H1 (cell line): ENCODE results near the gene LRRFIP1. TPM values are rescaled to one million over a fixed set of nuclear protein-coding genes. Genes with fewer than 3 reads are reported as not detected.
"Not testable (repeated sequence)": the region's sequence is repeated elsewhere in the genome, so short reads cannot be mapped to it uniquely, and the experiment has no call there.

Experiments
- CTCF ChIA-PET: fragments of 300-600 bp; sonication (Branson Sonifier 250); formaldehyde crosslinking; loops from one replicate; lab custom pipeline; 2021; ENCODE audit not compliant: partially characterized antibody; lab: Charles Lee
- POLR2A ChIA-PET: fragments of 300-600 bp; sonication (Branson Sonifier 250); formaldehyde crosslinking; loops from one replicate; lab custom pipeline; 2021; ENCODE audit warnings: inconsistent platforms; ENCODE audit not compliant: partially characterized antibody; lab: Charles Lee
- DNase-seq, 2 experiments: peaks; one replicate each; pipeline versions ENCODE4 v3.0.0 to v3.0.0-alpha.2; 2010 to 2022; ENCODE audit warnings: low spot score in 2 of 2, low read depth in 1 of 2, mixed read lengths in 1 of 2
- FAIRE-seq: peaks from 2 replicates; lab custom pipeline; 2011; peaks lifted over from hg19 to GRCh38; lab: Jason Lieb, UNC
- H2AFZ ChIP-seq: 2 replicates; pipeline ENCODE4 v1.8.1; 2012; ENCODE audit warnings: low read length, inconsistent platforms
- H2AK5ac ChIP-seq: 2 replicates; pipeline ENCODE4 v1.6.1; 2013; ENCODE audit warnings: low read depth, low read length
- H2BK120ac ChIP-seq: replicated peaks from 2 replicates; pipeline ENCODE3; 2013; ENCODE audit warnings: low read depth, low read length, inconsistent platforms
- H2BK12ac ChIP-seq: 2 replicates; pipeline ENCODE4 v1.6.1; 2013; ENCODE audit warnings: low read depth, low read length
- H2BK15ac ChIP-seq: 2 replicates; pipeline ENCODE4 v1.6.1; 2013; ENCODE audit warnings: low read length
- H2BK20ac ChIP-seq: 2 replicates; pipeline ENCODE4 v1.6.1; 2013; ENCODE audit warnings: low read length
- H2BK5ac ChIP-seq: 2 replicates; pipeline ENCODE4 v1.6.1; 2013; ENCODE audit warnings: low read depth, low read length
- H3K14ac ChIP-seq: 2 replicates; pipeline ENCODE4 v1.6.1; 2013; ENCODE audit warnings: inconsistent platforms; ENCODE audit not compliant: insufficient read length
- H3K18ac ChIP-seq: 2 replicates; pipeline ENCODE4 v1.6.1; 2013; ENCODE audit warnings: low read length; ENCODE audit errors: extremely low read depth
- H3K23ac ChIP-seq: 2 replicates; pipeline ENCODE4 v1.6.1; 2013; ENCODE audit warnings: inconsistent platforms; ENCODE audit not compliant: insufficient read length
- H3K23me2 ChIP-seq: 2 replicates; pipeline ENCODE4 v1.6.1; 2013; ENCODE audit warnings: low read depth, low read length
- H3K27ac ChIP-seq: 2 replicates; pipeline ENCODE4 v1.6.1; 2011; ENCODE audit warnings: low read depth, low read length, inconsistent platforms
- H3K27me3 ChIP-seq, 4 experiments: replicated peaks in 1 of 4; 1 replicate in 1 of 4; 2 replicates in 3 of 4; pipeline versions ENCODE4 v1.6.1 to v1.8.1; 2011 to 2013; ENCODE audit warnings: low read length in 3 of 4, mild to moderate bottlenecking in 3 of 4, inconsistent platforms in 2 of 4, mixed read lengths in 2 of 4, moderate library complexity in 1 of 4; ENCODE audit not compliant: control insufficient read depth in 3 of 4, insufficient read depth in 3 of 4; ENCODE audit errors: extremely low read depth in 1 of 4
- H3K36me3 ChIP-seq, 4 experiments: 2 replicates each; pipeline versions ENCODE4 v1.6.1 to v1.8.1; 2011 to 2013; ENCODE audit warnings: mild to moderate bottlenecking in 4 of 4, low read length in 3 of 4, moderate library complexity in 2 of 4, control low read depth in 1 of 4, inconsistent platforms in 1 of 4; ENCODE audit not compliant: insufficient read depth in 4 of 4, control insufficient read depth in 2 of 4
- H3K4ac ChIP-seq: replicated peaks from 2 replicates; pipeline ENCODE3; 2013; ENCODE audit warnings: low read length, low read depth, mixed read lengths, inconsistent platforms; ENCODE audit not compliant: insufficient read length
- H3K4me1 ChIP-seq, 4 experiments: replicated peaks in 1 of 4; 1 replicate in 1 of 4; 2 replicates in 3 of 4; pipeline versions ENCODE4 v1.6.1 to v1.8.1; 2011 to 2013; ENCODE audit warnings: low read length in 3 of 4, inconsistent platforms in 2 of 4, mixed read lengths in 1 of 4; ENCODE audit not compliant: insufficient read depth in 4 of 4, control insufficient read depth in 3 of 4
- H3K4me2 ChIP-seq, 2 experiments: 2 replicates each; pipeline versions ENCODE4 v1.6.1 to v1.8.1; 2011 to 2013; ENCODE audit warnings: low read depth in 2 of 2, low read length in 2 of 2, control low read depth in 1 of 2, inconsistent platforms in 1 of 2, mild to moderate bottlenecking in 1 of 2; ENCODE audit not compliant: insufficient read depth in 1 of 2
- H3K4me3 ChIP-seq, 4 experiments: fragments of 200-600, 300-600 bp in 1 of 4; sonication (generic), shearing (Covaris generic), sonication (Bioruptor Twin) in 1 of 4; 2 replicates each; pipeline versions ENCODE4 v1.5.1 to v1.8.1; 2011 to 2016; ENCODE audit warnings: low read length in 4 of 4, low read depth in 3 of 4, control low read depth in 2 of 4, inconsistent platforms in 2 of 4, mild to moderate bottlenecking in 2 of 4, mixed read lengths in 1 of 4, moderate library complexity in 1 of 4; ENCODE audit not compliant: insufficient read depth in 2 of 4; ENCODE audit errors: extremely low read depth in 1 of 4
- H3K56ac ChIP-seq: replicated peaks from 2 replicates; pipeline ENCODE3; 2013; ENCODE audit warnings: low read depth, mild to moderate bottlenecking, mixed read lengths, low read length, inconsistent platforms; ENCODE audit not compliant: insufficient read length
- H3K79me1 ChIP-seq: 2 replicates; pipeline ENCODE4 v1.6.1; 2013; ENCODE audit warnings: low read depth, low read length, control low read depth
- H3K79me2 ChIP-seq, 2 experiments: 2 replicates each; pipeline versions ENCODE4 v1.6.1 to v1.8.1; 2012 to 2013; ENCODE audit warnings: low read length in 2 of 2, mild to moderate bottlenecking in 2 of 2, inconsistent platforms in 1 of 2; ENCODE audit not compliant: insufficient read depth in 2 of 2, control insufficient read depth in 1 of 2
- H3K9ac ChIP-seq, 4 experiments: replicated peaks in 1 of 4; 1 replicate in 1 of 4; 2 replicates in 3 of 4; pipeline versions ENCODE4 v1.6.1 to v1.8.1; 2011 to 2013; ENCODE audit warnings: low read depth in 3 of 4, low read length in 3 of 4, control low read depth in 2 of 4, mild to moderate bottlenecking in 2 of 4, moderate library complexity in 2 of 4, inconsistent platforms in 1 of 4; ENCODE audit errors: extremely low read depth in 1 of 4
- H3K9me3 ChIP-seq, 2 experiments: 2 replicates each; pipeline versions ENCODE4 v1.6.1 to v1.8.1; 2012 to 2013; ENCODE audit warnings: mild to moderate bottlenecking in 2 of 2, moderate library complexity in 2 of 2, control low read depth in 1 of 2, inconsistent platforms in 1 of 2, low read depth in 1 of 2, low read length in 1 of 2, mixed read lengths in 1 of 2; ENCODE audit not compliant: insufficient read depth in 2 of 2
- H4K20me1 ChIP-seq, 2 experiments: replicated peaks in 1 of 2; 2 replicates each; pipeline versions ENCODE3 to v1.8.1; 2011 to 2013; ENCODE audit warnings: inconsistent platforms in 2 of 2, low read length in 2 of 2, mild to moderate bottlenecking in 1 of 2; ENCODE audit not compliant: insufficient read depth in 2 of 2, control insufficient read depth in 1 of 2
- H4K5ac ChIP-seq: 2 replicates; pipeline ENCODE4 v1.6.1; 2013; ENCODE audit warnings: low read length, low read depth, mixed read lengths, inconsistent platforms; ENCODE audit not compliant: insufficient read length
- H4K8ac ChIP-seq: 2 replicates; pipeline ENCODE4 v1.8.0; 2013; ENCODE audit warnings: mild to moderate bottlenecking, moderate library complexity, low read length, inconsistent platforms; ENCODE audit not compliant: insufficient read depth; ENCODE audit errors: extremely low read depth
- H4K91ac ChIP-seq: replicated peaks from 2 replicates; pipeline ENCODE3; 2013; ENCODE audit warnings: low read length, mixed read lengths, inconsistent platforms; ENCODE audit not compliant: insufficient read length
- SP1 ChIP-seq: IDR thresholded peaks from 2 replicates; pipeline ENCODE4 v1.6.1; 2011; ENCODE audit warnings: low read depth, low read length
- SP2 ChIP-seq: IDR thresholded peaks from 2 replicates; pipeline ENCODE4 v1.6.1; 2012; ENCODE audit warnings: mild to moderate bottlenecking, low read length, inconsistent platforms
- ZNF274 ChIP-seq: IDR thresholded peaks from 2 replicates; pipeline ENCODE4 v1.7.0; 2012; ENCODE audit warnings: low read length, borderline replicate concordance; ENCODE audit errors: extremely low read depth
- WGBS, 2 experiments: shearing (Covaris generic) in 1 of 2; methylation state at CpG; one replicate each; pipeline versions ENCODE4 v1.1.6 to v1.1.7; 2013 to 2015; ENCODE audit warnings: low lambda C conversion rate in 2 of 2, mixed read lengths in 2 of 2, inconsistent platforms in 1 of 2, low coverage in 1 of 2, missing lambda C conversion rate in 1 of 2; ENCODE audit not compliant: insufficient replicate concordance in 2 of 2, insufficient coverage in 1 of 2, insufficient read length in 1 of 2; ENCODE audit errors: extremely low coverage in 1 of 2, missing lambda C conversion rate in 1 of 2; 5-methylcytosine and 5-hydroxymethylcytosine counted together
- polyA plus RNA-seq, 7 experiments: library from polyadenylated mRNA; depleted of rRNA in 3 of 7; stranded (reverse) in 5 of 7; unstranded in 2 of 7; fragments of >200 nt in 5 of 7; fragments of 200-250 nt in 2 of 7; gene quantifications; 1 replicate in 5 of 7; 2 replicates in 1 of 7; 4 replicates in 1 of 7; pipeline versions ENCODE4 v1.2.1 to v1.2.3, GENCODE V29; 2011 to 2013; ENCODE audit warnings: missing spikeins in 2 of 7, mixed read lengths in 2 of 7
- total RNA-seq: library from RNA; stranded (reverse); fragmentation: NEBNext Ultra II Directional; extraction: Animal tissue kit (Norgen Biotek cat#: 25700); gene quantifications from 2 replicates; pipeline ENCODE4 v1.2.1, GENCODE V29; 2021
- TF ChIP-seq, protein P1 (sequence below), 3 experiments: IDR thresholded peaks; 1 replicate in 2 of 3; 2 replicates in 1 of 3; pipeline versions ENCODE4 v1.5.1 to v1.6.1; 2011; ENCODE audit warnings: low read length in 3 of 3, mild to moderate bottlenecking in 3 of 3, inconsistent platforms in 2 of 3, low read depth in 1 of 3, moderate library complexity in 1 of 3; ENCODE audit not compliant: insufficient read depth in 1 of 3; ENCODE audit errors: control extremely low read depth in 1 of 3

Gene LRRFIP1
- total and polyA plus RNA-seq, 2 of the 8 experiments (the other 6 are each of a cell fraction or from before 2014, with no cell fraction given) = 12.1 to 75.8 TPM

DNA sequence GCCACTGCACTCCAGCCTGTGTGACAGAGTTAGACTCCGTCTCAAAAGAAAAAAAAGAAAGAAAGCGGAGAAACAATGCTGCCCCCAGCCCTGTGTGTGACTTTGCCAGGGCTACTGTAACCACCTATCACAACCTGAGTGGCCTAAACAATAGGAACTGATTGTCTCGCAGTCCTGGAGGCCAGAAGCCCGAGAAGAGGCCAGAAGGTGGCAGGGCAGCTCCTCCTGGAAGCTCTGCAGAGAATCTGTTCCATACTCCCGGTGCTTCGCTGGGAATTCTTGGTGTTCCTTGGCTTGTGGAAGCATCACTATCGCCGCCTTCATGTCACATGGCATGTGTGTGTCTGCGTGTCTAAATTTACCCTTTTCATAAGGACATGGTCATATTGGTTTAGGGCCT is 22.4 kb upstream of the LRRFIP1 start (continued):
- no peak for TF ChIP-seq SP2
- TF ChIP-seq, protein P1, sequence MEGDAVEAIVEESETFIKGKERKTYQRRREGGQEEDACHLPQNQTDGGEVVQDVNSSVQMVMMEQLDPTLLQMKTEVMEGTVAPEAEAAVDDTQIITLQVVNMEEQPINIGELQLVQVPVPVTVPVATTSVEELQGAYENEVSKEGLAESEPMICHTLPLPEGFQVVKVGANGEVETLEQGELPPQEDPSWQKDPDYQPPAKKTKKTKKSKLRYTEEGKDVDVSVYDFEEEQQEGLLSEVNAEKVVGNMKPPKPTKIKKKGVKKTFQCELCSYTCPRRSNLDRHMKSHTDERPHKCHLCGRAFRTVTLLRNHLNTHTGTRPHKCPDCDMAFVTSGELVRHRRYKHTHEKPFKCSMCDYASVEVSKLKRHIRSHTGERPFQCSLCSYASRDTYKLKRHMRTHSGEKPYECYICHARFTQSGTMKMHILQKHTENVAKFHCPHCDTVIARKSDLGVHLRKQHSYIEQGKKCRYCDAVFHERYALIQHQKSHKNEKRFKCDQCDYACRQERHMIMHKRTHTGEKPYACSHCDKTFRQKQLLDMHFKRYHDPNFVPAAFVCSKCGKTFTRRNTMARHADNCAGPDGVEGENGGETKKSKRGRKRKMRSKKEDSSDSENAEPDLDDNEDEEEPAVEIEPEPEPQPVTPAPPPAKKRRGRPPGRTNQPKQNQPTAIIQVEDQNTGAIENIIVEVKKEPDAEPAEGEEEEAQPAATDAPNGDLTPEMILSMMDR (IDR thresholded peaks at IDR 0.05; ENCODE audit: control extremely low read depth in 1 of 3, insufficient read depth in 1 of 3, low read depth in 1 of 3, low read length in 3 of 3) = peak; percentile 19 to 45 (median 41)
- no peak for TF ChIP-seq ZNF274
- TF ChIP-seq SP1 = no peak
- TF ChIP-seq, all 59 proteins: peak for 2

DNA sequence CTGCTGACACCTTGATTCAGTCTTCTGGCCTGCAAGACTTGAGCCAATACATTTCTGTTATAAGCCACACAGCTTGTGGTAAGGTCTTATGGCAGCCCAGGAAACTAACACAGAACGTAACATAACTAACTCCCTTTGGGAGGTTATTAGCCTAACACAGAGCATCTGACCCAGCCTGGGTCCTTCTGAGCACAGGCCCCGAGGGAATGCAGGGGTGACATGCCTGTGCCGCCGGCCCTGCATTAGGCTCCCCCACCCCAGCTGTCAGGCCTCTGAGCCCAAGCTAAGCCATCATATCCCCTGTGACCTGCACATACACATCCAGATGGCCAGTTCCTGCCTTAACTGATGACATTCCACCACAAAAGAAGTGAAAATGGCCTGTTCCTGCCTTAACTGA is 20.9 kb upstream of the LRRFIP1 start:
- H3K79me1 ChIP-seq, H3K4ac ChIP-seq, H3K27me3 ChIP-seq, H3K79me2 ChIP-seq, H3K56ac ChIP-seq, H3K27ac ChIP-seq, H3K4me3 ChIP-seq, H3K14ac ChIP-seq, H4K8ac ChIP-seq, H3K23me2 ChIP-seq, H2AFZ ChIP-seq, POLR2A ChIA-PET, FAIRE-seq, H4K20me1 ChIP-seq, H2BK120ac ChIP-seq, H3K4me2 ChIP-seq, H3K4me1 ChIP-seq, H4K91ac ChIP-seq, H3K36me3 ChIP-seq, H3K9ac ChIP-seq, H2BK15ac ChIP-seq, H2AK5ac ChIP-seq, H3K18ac ChIP-seq, H4K5ac ChIP-seq, DNase-seq, H3K23ac ChIP-seq: not testable (repeated sequence)
- CTCF ChIA-PET = interaction anchor here (0.7 to 8.8 kb wide), 2 partner anchors 8 to 68 kb away, joined by 3 to 63 read pairs; no protein-coding TSS in a partner anchor
- WGBS, 2 experiments = 95% methylated on average over 4 of the region's 4 CpGs; no CpG with 5 or more reads in 1 of the 2 experiments
- Histone ChIP-seq H3K9me3 (peaks cover 10 to 16% of the 10 kb centered on the region in 2 experiments; a peak in 3 of 4 replicates), H2BK5ac (peak overlapping the region; percentile 68; the same call in 1 of the 2 replicates), H2BK12ac (peak overlapping the region; percentile 71; the same call in 1 of the 2 replicates), H2BK20ac (peak overlapping the region; percentile 15; the same call in 1 of the 2 replicates)
